Limb (tissue), 2 donors: ENCODE measurements around the gene AFF2.

Experiments used
- DNase-seq, 2 donors: peaks; one replicate each; pipeline ENCODE4 v3.0.0-alpha.2; 2016; ENCODE audit errors: extremely low spot score in 2 of 2

Gene AFF2

DNA sequence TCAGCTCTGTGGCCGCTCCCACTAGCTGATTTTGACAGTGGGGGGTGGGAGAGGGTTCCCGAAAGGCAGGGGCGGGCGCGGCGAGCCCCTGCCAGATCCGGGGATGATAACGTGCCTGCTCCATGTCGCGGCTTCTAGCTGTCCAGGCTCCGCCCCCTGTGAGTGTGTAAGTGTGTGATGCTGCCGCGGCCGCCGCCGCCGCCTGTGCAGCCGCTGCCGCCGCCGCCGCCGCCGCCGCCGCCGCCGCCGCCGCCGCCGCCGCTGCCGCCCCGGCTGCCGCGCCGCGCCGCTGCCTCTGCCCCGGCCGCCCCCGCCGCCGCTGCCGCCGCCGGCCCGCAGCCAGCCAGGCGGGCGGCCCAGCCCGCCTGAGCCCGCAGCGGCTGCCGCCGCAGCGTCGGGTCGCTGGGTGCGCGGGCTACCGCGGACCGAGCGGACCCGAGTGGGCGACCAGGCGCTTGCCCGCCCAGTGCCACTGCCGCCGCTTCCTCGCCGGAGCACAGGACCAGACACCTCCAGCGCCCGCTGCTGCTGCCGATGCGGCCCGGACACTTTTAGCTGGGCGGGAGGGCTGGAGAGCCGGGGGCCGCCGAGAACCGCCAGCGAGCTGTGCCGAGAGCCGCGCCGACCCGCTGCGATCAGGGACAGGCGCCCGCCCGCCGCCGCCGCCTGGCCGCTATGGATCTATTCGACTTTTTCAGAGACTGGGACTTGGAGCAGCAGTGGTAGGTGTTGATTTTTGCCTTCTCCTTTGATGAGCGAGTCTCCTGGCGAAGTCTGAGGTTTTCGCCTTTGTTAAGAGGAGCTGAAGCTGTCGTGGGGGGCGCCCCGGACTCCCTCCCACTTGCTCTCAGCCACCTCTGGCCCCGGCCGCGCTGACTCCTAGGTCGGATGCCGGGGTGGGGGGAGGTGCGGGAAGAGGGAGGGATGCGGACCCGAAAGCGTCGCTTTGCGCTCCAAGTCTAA, at the start of gene AFF2:
TSS of gene AFF2 (plus strand) at position 195 of the 963 bp plus-strand sequence. CDS start at position 676, 481 bp downstream.
- peak; percentile 26 to 61 for DNase-seq

- DNase-seq, result no peak
These were observed 43.1 kb upstream of the AFF2 start for GRCh38 chrX:148457279-148457678.

DNA sequence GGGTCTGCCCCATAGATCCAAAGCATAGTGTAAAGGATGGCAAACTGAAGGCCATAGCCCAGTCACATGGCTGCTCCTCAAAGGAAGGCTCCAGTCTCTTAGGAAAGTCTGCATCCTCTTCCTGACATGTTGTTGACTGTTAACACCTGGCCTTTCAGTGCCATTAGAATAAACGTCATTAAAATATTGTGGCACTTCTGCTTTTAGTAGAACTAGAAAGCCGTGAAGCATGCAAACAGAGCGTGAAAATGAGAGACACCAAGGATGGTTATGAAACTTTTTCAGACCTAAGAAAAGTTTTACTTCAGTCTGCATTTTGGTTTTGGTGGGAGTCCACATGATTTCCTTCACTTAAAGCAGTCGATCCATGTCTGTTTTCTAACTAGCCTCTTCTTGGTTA, 41.1 kb upstream of the AFF2 start:
- DNase-seq, result no peak

DNA sequence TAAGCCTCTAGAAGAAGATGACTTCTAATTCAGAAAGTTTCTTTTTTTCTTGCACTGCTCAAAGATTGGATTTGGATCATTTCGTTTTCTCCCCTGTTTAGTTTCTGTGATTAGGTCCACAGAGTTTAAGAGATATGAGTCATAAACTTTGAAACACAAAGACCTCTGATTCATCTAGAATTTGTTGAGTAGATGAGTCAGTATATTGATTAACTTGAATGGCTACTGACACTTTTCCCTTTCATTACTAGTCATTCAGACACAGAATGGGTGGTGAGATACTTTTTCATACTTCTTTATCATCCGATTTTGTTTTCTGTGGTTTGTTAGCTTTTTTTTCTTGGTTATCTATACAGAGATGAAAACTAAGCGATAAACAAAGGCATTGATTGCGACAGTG, 34.1 kb upstream of the AFF2 start:
- DNase-seq, result no peak

DNA sequence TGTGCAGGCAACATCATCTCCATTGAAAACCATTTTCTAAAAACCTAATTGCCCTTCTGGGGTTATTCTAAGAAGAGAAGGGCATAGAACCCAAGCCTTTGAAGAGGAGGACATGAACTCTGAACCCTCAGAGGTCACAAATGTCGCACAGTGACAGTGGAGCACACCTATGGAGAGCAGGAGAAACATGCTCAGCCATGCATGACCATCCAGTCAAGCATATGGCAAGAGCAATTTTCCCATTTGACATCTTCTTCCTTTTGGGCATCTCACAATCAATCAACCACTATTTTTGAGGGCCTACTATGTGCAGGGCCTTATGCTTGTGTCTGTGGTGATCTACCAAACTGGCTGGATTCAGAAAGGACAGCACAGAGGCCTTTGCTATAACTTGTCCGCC, 30.1 kb upstream of the AFF2 start:
- DNase-seq, result no peak

DNA sequence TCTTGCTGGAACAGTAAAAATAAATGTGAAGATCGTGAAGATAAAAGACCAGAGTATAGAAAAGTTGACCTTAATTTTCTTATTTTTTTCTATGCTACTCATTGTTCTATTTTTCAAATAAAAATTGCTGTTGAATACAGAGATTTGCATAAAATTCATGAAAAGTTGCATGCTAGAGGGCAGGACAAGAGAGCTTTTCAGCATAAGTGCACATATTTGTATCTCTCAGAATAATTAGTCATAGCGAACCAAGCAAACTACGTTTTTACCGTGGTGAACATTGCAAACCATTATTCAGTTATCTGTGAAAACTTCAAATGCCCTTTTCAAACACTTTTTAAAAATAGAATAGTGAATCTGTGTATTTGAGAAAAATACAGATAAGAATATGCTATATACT, 26.4 kb upstream of the AFF2 start:
- DNase-seq, result no peak

- DNase-seq, result no peak
These were observed 8.4 kb upstream of the AFF2 start for GRCh38 chrX:148492057-148492456.

DNA sequence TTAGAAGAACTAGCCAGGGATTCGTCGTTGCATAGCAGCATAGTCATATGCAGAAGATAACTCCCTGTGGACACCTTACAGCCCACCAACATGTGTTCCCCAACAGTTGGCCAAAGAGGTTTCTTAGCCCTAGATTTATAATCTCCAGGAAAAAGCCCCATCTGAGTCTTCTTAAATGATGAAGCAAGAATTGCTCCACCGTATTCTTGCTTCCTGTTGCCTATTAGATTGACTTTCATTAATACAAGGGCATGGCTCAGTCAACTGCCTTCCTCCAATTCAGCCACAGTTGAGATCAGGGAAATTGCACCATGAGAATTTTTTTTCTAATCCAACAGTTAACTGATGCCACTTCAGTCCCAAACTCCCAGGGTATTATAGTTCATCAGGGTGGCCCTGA, 5.2 kb upstream of the AFF2 start:
- DNase-seq, result no peak

GRCh38 chrX:148498067-148498466, 2.4 kb upstream of the AFF2 start:
- no peak for DNase-seq

DNA sequence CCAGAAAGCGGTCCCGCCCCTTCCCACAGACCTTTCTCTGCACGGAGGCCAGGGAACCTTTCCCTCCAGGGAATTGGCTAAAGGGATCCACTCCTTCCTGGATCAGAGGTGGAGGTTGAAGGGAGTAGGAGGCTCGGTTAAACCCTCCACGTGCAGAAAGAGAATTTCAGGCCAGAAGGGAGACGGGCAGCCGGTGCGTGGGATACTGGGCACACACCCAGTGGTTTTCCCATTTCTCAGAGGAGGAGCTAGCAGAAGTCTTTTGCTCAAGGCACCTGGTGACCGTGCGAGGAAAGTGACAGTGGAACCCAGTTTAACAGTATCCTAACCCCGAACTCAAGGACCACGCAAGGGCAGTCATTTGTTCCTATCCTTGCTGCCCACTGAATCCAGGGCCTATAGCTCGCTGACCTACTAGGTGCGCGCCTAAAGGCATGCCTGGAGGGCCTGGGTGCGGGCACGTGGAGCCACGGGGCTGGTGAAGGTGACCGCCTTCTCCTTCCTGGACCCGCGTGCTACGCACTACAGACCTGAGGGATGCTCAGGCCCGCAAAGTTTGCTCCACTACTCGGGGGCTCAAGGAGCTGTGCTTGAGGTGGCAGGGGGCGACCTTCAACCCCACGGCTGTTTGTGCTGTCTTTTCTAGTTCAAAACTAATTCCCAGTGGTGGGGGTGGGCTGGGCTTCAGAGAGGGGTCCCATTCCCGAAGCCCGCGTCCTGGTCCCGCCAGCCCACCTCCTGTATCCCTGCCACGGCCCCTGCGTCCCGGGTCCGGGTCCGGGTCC, 587 bp upstream of the AFF2 start:
- no peak for DNase-seq

- DNase-seq, result no peak
These were observed 1.1 kb downstream of the AFF2 start for GRCh38 chrX:148501386-148502066.

- DNase-seq, result peak in 1 of 2 donors; percentile 32
These were observed 4.1 kb downstream of the AFF2 start for GRCh38 chrX:148504506-148504905.

- DNase-seq, result no peak
These were observed 7.0 kb downstream of the AFF2 start for GRCh38 chrX:148507418-148507817.

GRCh38 chrX:148512453-148512852, 12.0 kb downstream of the AFF2 start:
- no peak for DNase-seq

DNA sequence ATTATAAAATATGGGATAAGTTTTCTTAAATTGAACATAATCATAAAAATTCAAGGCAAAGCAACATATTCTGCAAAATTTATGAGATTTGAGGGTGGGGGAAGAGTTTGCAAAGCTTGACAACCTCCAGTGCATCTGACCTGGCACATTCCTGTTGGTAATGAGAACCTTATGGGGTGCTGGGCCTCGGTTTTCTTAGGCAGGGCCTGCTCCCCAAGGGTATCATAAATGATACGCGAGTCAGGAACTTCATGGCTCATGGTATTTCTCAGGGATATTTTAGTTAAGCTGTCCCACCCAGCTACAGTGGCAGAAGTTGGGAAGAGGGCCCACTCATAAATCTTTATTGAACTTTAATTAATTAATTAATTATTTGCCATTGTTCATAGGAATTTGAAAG, 13.2 kb downstream of the AFF2 start:
- DNase-seq, result no peak

DNA sequence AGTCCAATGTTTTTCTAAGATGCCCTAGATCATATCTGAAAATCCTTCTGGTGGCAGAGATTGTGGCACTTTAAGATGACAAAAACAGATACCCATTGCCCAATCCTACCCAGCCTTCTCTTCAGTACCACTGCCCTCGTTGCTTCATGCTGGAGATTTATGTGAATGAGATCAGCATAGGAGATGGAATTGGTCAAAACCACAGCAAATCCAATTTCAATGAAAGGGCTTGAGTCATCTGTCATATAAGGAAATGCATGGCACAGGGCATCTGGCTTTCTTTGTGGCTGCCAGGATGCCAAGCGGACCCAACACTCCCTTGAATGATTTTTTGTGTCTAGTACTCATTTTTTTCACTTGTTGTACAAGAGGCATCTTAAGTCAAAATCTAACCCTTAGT, 16.8 kb downstream of the AFF2 start:
- DNase-seq, result no peak

DNA sequence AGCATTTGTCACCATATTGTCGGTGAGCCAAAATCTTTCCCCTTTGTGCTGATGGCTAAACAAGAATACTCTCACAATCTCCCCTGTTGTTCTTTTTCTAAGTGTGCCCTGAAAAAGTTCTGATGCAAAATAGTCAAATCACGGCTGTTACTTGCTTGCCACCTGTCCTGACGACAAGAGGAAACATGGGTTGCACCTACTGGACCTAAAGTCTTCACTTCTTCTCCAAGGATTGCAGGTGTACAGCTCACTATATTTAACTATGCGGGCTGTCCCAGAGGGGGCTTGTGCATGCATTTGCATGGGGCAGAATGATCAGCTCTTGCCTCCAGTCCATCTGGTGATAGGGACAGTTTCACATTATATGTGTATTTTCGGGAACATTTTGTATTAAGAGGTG, 21.6 kb downstream of the AFF2 start:
- no peak for DNase-seq

DNA sequence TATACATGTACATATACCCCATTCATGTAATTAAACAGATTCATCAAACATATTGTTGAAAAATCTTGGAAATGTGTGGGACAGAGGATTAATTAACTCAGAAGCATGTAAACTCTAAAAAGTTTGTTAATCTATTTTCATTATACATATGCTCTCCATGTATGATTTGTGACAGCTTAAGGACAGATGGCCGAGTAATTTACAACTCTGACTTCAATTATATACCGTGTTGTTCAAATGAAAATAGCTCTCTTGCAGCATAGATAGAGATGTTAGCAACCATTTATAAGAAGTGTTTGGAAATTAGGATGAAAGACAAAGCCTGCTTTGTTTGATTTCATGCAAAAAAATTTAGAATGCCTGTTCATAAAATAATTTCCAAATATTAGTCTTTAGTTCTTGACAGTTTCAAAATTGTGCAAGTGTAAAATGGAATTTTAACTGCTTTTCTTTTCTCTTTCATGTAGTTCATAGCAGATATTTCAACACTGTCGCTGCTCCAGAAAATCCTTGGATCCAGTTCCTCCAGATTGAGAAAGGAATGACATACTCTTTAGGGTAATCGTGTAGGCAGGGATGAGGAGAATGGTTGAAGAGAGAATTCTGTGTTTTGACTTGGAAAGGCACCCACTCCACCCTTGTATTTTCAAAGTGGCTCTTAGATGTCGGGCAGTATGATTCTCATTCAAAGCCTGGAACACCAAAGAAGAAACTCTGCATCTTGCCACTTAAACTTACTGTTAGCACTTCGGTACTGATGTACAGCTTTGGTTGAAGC, 23.1 kb downstream of the AFF2 start:
- DNase-seq, result no peak

- DNase-seq, result no peak
These were observed 30.2 kb downstream of the AFF2 start for GRCh38 chrX:148530464-148531077.

GRCh38 chrX:148534291-148534690, 33.9 kb downstream of the AFF2 start:
- no peak for DNase-seq

DNA sequence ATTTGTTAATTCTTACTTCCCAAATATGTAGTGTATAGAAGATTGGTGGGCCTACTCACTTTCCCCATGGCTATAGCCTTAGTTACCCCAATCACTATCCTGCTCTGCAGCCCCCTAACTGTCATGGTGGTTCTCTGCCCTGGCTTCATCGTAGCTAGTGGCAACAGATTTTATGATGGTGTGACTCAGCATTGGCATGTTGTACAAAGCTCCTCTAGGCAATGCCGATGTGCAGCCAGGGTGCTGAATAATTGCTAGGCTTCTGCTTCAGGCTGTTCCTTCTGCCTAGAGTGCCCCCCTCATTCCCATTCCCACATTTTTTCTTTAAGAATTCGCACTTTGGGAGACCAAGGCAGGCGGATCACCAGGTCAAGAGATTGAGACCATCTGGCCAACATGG, 35.2 kb downstream of the AFF2 start:
- DNase-seq, result no peak
